Suprapubic skin (tissue), 4 donors: ENCODE measurements around the gene RPL37A. TPM values are rescaled to one million over a fixed set of nuclear protein-coding genes. Genes with fewer than 3 reads are reported as not detected.

Experiments used
- DNase-seq, 2 donors: peaks; one replicate each; pipeline ENCODE4 v3.0.0-alpha.2; 2019; ENCODE audit warnings: low spot score in 2 of 2
- H3K27ac ChIP-seq: fragments of 200-600 bp; sonication (generic); one replicate; pipeline ENCODE4 v1.5.1; 2019
- H3K27me3 ChIP-seq: fragments of 200-600 bp; sonication (generic); one replicate; pipeline ENCODE4 v1.5.1; 2019
- H3K36me3 ChIP-seq: fragments of 200-600 bp; sonication (generic); one replicate; pipeline ENCODE4 v1.5.1; 2019
- H3K4me1 ChIP-seq: fragments of 200-600 bp; sonication (generic); one replicate; pipeline ENCODE4 v1.5.1; 2019
- H3K4me3 ChIP-seq: fragments of 200-600 bp; sonication (generic); one replicate; pipeline ENCODE4 v1.5.1; 2019; ENCODE audit warnings: mild to moderate bottlenecking
- H3K9me3 ChIP-seq: fragments of 200-600 bp; sonication (generic); one replicate; pipeline ENCODE4 v1.5.1; 2019
- CTCF ChIP-seq, 2 donors: fragments of 200-600 bp in 1 of 2; fragments of 450-650 bp in 1 of 2; sonication (generic) in 1 of 2; IDR thresholded peaks; one replicate each; pipeline ENCODE4 v1.5.1; 2016 to 2019; ENCODE audit warnings: antibody characterized with exemption in 2 of 2, mild to moderate bottlenecking in 1 of 2, moderate library complexity in 1 of 2
- EP300 ChIP-seq: sonication (generic); formaldehyde crosslinking; IDR thresholded peaks from one replicate; pipeline ENCODE4 v1.6.1; 2017; ENCODE audit warnings: antibody characterized with exemption
- POLR2A ChIP-seq, 2 donors: fragments of 450-650 bp; IDR thresholded peaks; one replicate each; pipeline ENCODE4 v1.6.1; 2017; ENCODE audit warnings: antibody characterized with exemption in 2 of 2, mild to moderate bottlenecking in 2 of 2, moderate library complexity in 2 of 2
- POLR2AphosphoS5 ChIP-seq, 3 donors: sonication (generic); formaldehyde crosslinking; IDR thresholded peaks; one replicate each; pipeline ENCODE4 v1.6.1; 2017; ENCODE audit warnings: antibody characterized with exemption in 3 of 3
- WGBS: methylation state at CpG from one replicate; pipeline ENCODE4 v1.1.5; 2018; 5-methylcytosine and 5-hydroxymethylcytosine counted together
- total RNA-seq, 4 donors: library from RNA; depleted of rRNA; stranded (reverse); fragments of >200 nt; gene quantifications; one replicate each; pipeline ENCODE4 v1.1.0, GENCODE V29; 2016

RPL37A gene
- total RNA-seq, 4 donors from 2014 or later: 892 to 2,420 (median 2,172) TPM

GRCh38 chr2:216501854-216502253 lies 3.2 kb downstream of the RPL37A start:
- H3K4me1 ChIP-seq: peaks cover 33% of the 10 kb centered on the region
- peaks cover 54% of the 10 kb centered on the region for H3K36me3 ChIP-seq
- WGBS: 87% methylated on average over 8 of the region's 8 CpGs
- DNase-seq: no peak
- H3K27me3 ChIP-seq: no peaks in the 10 kb centered on the region
- H3K27ac ChIP-seq: no peak overlapping the region
- no peaks in the 10 kb centered on the region for H3K9me3 ChIP-seq
- no peak overlapping the region for H3K4me3 ChIP-seq
- TF ChIP-seq EP300: no peak
- TF ChIP-seq CTCF (IDR thresholded peaks at IDR 0.05): no peak
- no peak for TF ChIP-seq POLR2A (IDR thresholded peaks at IDR 0.05)

- DNase-seq: no peak
- Histone ChIP-seq H3K4me3 (no peak overlapping the region), H3K4me1 (peaks cover 30% of the 10 kb centered on the region), H3K27ac (no peak overlapping the region), H3K36me3 (peaks cover 54% of the 10 kb centered on the region), H3K27me3 (no peaks in the 10 kb centered on the region), H3K9me3 (no peaks in the 10 kb centered on the region)
- WGBS: 72% methylated on average over 7 of the region's 7 CpGs
- TF ChIP-seq POLR2AphosphoS5 (IDR thresholded peaks at IDR 0.05): no peak
- no peak for TF ChIP-seq CTCF (IDR thresholded peaks at IDR 0.05)
- no peak for TF ChIP-seq POLR2A (IDR thresholded peaks at IDR 0.05)
- TF ChIP-seq EP300: no peak
Measured at GRCh38 chr2:216502381-216503158, 3.9 kb downstream of the RPL37A start.

- no peak overlapping the region for H3K4me3 ChIP-seq
- no peak for DNase-seq
- peaks cover 54% of the 10 kb centered on the region for H3K36me3 ChIP-seq
- no peaks in the 10 kb centered on the region for H3K27me3 ChIP-seq
- WGBS: 92% methylated on average over 6 of the region's 6 CpGs
- TF ChIP-seq POLR2AphosphoS5 (IDR thresholded peaks at IDR 0.05) (no peak), EP300 (no peak), CTCF (IDR thresholded peaks at IDR 0.05) (no peak), POLR2A (IDR thresholded peaks at IDR 0.05) (no peak)
- peaks cover 24% of the 10 kb centered on the region for H3K4me1 ChIP-seq
- H3K27ac ChIP-seq: no peak overlapping the region
- H3K9me3 ChIP-seq: no peaks in the 10 kb centered on the region
Measured at GRCh38 chr2:216503159-216503629, 4.5 kb downstream of the RPL37A start.

GRCh38 chr2:216503697-216504375 lies 5.2 kb downstream of the RPL37A start:
- peaks cover 22% of the 10 kb centered on the region for H3K4me1 ChIP-seq
- TF ChIP-seq POLR2AphosphoS5 (IDR thresholded peaks at IDR 0.05): no peak
- no peak for TF ChIP-seq EP300
- TF ChIP-seq CTCF (IDR thresholded peaks at IDR 0.05): no peak
- TF ChIP-seq POLR2A (IDR thresholded peaks at IDR 0.05): no peak
- 57% methylated on average over 5 of the region's 5 CpGs for WGBS
- no peaks in the 10 kb centered on the region for H3K27me3 ChIP-seq
- H3K9me3 ChIP-seq: no peaks in the 10 kb centered on the region
- no peak for DNase-seq
- no peak overlapping the region for H3K27ac ChIP-seq
- peaks cover 54% of the 10 kb centered on the region for H3K36me3 ChIP-seq
- no peak overlapping the region for H3K4me3 ChIP-seq

- no peak for TF ChIP-seq EP300
- DNase-seq: no peak
- no peak overlapping the region for H3K27ac ChIP-seq
- 69% methylated on average over 1 of the region's 1 CpG for WGBS
- no peak overlapping the region for H3K4me3 ChIP-seq
- H3K36me3 ChIP-seq: peaks cover 54% of the 10 kb centered on the region
- H3K4me1 ChIP-seq: peaks cover 22% of the 10 kb centered on the region
- H3K27me3 ChIP-seq: no peaks in the 10 kb centered on the region
- no peaks in the 10 kb centered on the region for H3K9me3 ChIP-seq
Measured at GRCh38 chr2:216504376-216504762, 5.7 kb downstream of the RPL37A start.
